NCI-H2196 treated with DMSO at 0.1 percent for 48 hours (cell line): ENCODE measurements around the gene VPS54.

Experiments
- DNase-seq: peaks from one replicate; lab custom pipeline; 2025; ENCODE audit not compliant: unreplicated experiment; lab: John Stamatoyannopoulos, UW

The VPS54 gene

GRCh38 chr2:63846487-63846886 lies 172.7 kb downstream of the VPS54 start:
- DNase-seq, result no peak

GRCh38 chr2:63845866-63846265 lies 173.4 kb downstream of the VPS54 start:
- DNase-seq, result no peak

GRCh38 chr2:63844616-63845015 lies 174.6 kb downstream of the VPS54 start:
- no peak for DNase-seq

GRCh38 chr2:63843791-63844190 lies 175.4 kb downstream of the VPS54 start:
- DNase-seq, result no peak

GRCh38 chr2:63843093-63843492 lies 176.1 kb downstream of the VPS54 start:
- no peak for DNase-seq

- no peak for DNase-seq
These were observed 176.8 kb downstream of the VPS54 start for GRCh38 chr2:63842149-63843061.
